ENCODE data around the gene KCNK10. TPM values are rescaled to one million over a fixed set of nuclear protein-coding genes. Genes with fewer than 3 reads are reported as not detected.

Gene KCNK10
- total and polyA plus RNA-seq, 2 experiments from 2014 or later: 1.6 to 1.7 TPM

GRCh38 chr14:88305528-88306322 lies 17.3 kb downstream of the KCNK10 start:
- WGBS (ENCODE audit: low lambda C conversion rate, missing lambda C conversion rate): 87% methylated on average over 6 of the region's 6 CpGs
- no peaks in the 10 kb centered on the region for H4K20me1 ChIP-seq (ENCODE audit: insufficient read depth, poor library complexity, severe bottlenecking)

GRCh38 chr14:88303041-88303440 lies 20.0 kb downstream of the KCNK10 start:
- Histone ChIP-seq H3K4me2 (no peak overlapping the region), H3K4me1 (ENCODE audit: insufficient read depth) (no peaks in the 10 kb centered on the region), H3K9me3 (ENCODE audit: low read depth) (no peaks in the 10 kb centered on the region), H3K27me3 (no peaks in the 10 kb centered on the region), H3K79me2 (no peaks in the 10 kb centered on the region), H3K27ac (no peak overlapping the region), H3K4me3 (no peak overlapping the region), H3K9me2 (replicated peaks; ENCODE audit: insufficient read depth) (no peaks in the 10 kb centered on the region), H4K20me1 (ENCODE audit: insufficient read depth, poor library complexity, severe bottlenecking) (no peaks in the 10 kb centered on the region), H2AFZ (no peak overlapping the region), H3K36me3 (replicated peaks; ENCODE audit: insufficient read depth, low read depth) (no peaks in the 10 kb centered on the region)
- DNase-seq (ENCODE audit: low spot score): no peak
- no peak for TF ChIP-seq CTCF (IDR thresholded peaks at IDR 0.05; ENCODE audit: poor library complexity)
- WGBS (ENCODE audit: low lambda C conversion rate, missing lambda C conversion rate): 85% methylated on average over 3 of the region's 3 CpGs

More at GRCh38 chr14:88305528-88306322, 17.3 kb downstream of the KCNK10 start:
- no peaks in the 10 kb centered on the region for H3K9me2 ChIP-seq (replicated peaks; ENCODE audit: insufficient read depth)
- H3K27me3 ChIP-seq: no peaks in the 10 kb centered on the region
- no peaks in the 10 kb centered on the region for H3K79me2 ChIP-seq
- DNase-seq (ENCODE audit: low spot score): no peak
- no peaks in the 10 kb centered on the region for H3K9me3 ChIP-seq (ENCODE audit: low read depth)
- no peak overlapping the region for H3K4me2 ChIP-seq
- no peak for TF ChIP-seq EZH2 (IDR thresholded peaks at IDR 0.05; ENCODE audit: borderline replicate concordance)
- no peak for TF ChIP-seq CTCF (IDR thresholded peaks at IDR 0.05; ENCODE audit: poor library complexity)
- no peak for TF ChIP-seq EZH2phosphoT487 (IDR thresholded peaks at IDR 0.05; ENCODE audit: low read depth, severe bottlenecking, unreplicated experiment)
- no peak overlapping the region for H2AFZ ChIP-seq
- no peak overlapping the region for H3K4me3 ChIP-seq
- H3K4me1 ChIP-seq (ENCODE audit: insufficient read depth): no peaks in the 10 kb centered on the region
- H3K27ac ChIP-seq: no peak overlapping the region
- H3K36me3 ChIP-seq (replicated peaks; ENCODE audit: insufficient read depth, low read depth): no peaks in the 10 kb centered on the region

- WGBS (ENCODE audit: low lambda C conversion rate, missing lambda C conversion rate): 92% methylated on average over 4 of the region's 4 CpGs
- no peaks in the 10 kb centered on the region for H3K4me1 ChIP-seq (ENCODE audit: insufficient read depth)
- H3K4me3 ChIP-seq: no peak overlapping the region
- H2AFZ ChIP-seq: no peak overlapping the region
- no peaks in the 10 kb centered on the region for H3K36me3 ChIP-seq (replicated peaks; ENCODE audit: insufficient read depth, low read depth)
- no peaks in the 10 kb centered on the region for H3K79me2 ChIP-seq
- DNase-seq (ENCODE audit: low spot score): no peak
- no peak overlapping the region for H3K4me2 ChIP-seq
- H3K9me2 ChIP-seq (replicated peaks; ENCODE audit: insufficient read depth): no peaks in the 10 kb centered on the region
- no peak for TF ChIP-seq CTCF (IDR thresholded peaks at IDR 0.05; ENCODE audit: poor library complexity)
- TF ChIP-seq EZH2phosphoT487 (IDR thresholded peaks at IDR 0.05; ENCODE audit: low read depth, severe bottlenecking, unreplicated experiment): no peak
- TF ChIP-seq EZH2 (IDR thresholded peaks at IDR 0.05; ENCODE audit: borderline replicate concordance): no peak
- no peak overlapping the region for H3K27ac ChIP-seq
- no peaks in the 10 kb centered on the region for H4K20me1 ChIP-seq (ENCODE audit: insufficient read depth, poor library complexity, severe bottlenecking)
- no peaks in the 10 kb centered on the region for H3K27me3 ChIP-seq
- no peaks in the 10 kb centered on the region for H3K9me3 ChIP-seq (ENCODE audit: low read depth)
These were observed 21.7 kb downstream of the KCNK10 start for GRCh38 chr14:88301381-88301780.
